ENCODE measurements around the gene CLRN1.

CLRN1 gene

DNA sequence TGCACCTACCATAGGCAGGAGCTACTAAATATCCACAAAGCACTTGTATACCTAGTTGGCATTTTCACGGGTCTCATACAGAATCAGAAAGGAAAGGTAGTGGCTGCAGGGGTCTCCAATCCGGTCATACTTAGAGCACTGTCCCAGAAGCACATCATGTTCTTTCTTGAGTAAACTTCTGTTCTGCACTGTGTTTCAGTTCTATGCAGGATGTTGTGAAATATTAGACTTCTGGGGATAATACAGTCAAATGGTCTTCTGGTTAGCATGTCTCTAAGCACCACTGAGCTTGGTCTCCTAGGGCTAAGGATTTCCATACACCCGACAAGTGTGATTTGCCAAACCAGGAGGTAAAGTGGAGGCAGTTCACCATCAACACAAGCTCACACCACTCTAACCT is 95.2 kb downstream of the CLRN1 start:
- DNase-seq (ENCODE audit: low spot score) = no peak
- TF ChIP-seq, protein P1, sequence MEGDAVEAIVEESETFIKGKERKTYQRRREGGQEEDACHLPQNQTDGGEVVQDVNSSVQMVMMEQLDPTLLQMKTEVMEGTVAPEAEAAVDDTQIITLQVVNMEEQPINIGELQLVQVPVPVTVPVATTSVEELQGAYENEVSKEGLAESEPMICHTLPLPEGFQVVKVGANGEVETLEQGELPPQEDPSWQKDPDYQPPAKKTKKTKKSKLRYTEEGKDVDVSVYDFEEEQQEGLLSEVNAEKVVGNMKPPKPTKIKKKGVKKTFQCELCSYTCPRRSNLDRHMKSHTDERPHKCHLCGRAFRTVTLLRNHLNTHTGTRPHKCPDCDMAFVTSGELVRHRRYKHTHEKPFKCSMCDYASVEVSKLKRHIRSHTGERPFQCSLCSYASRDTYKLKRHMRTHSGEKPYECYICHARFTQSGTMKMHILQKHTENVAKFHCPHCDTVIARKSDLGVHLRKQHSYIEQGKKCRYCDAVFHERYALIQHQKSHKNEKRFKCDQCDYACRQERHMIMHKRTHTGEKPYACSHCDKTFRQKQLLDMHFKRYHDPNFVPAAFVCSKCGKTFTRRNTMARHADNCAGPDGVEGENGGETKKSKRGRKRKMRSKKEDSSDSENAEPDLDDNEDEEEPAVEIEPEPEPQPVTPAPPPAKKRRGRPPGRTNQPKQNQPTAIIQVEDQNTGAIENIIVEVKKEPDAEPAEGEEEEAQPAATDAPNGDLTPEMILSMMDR (IDR thresholded peaks at IDR 0.05; ENCODE audit: extremely low read depth, insufficient read depth, missing control alignments) = no peak
- in situ Hi-C loops (cut with MboI; ENCODE audit: low pct_unique_long_range_greater_than_20kb, low sequenced_read_pairs, unreplicated experiment) = no loop called here

DNA sequence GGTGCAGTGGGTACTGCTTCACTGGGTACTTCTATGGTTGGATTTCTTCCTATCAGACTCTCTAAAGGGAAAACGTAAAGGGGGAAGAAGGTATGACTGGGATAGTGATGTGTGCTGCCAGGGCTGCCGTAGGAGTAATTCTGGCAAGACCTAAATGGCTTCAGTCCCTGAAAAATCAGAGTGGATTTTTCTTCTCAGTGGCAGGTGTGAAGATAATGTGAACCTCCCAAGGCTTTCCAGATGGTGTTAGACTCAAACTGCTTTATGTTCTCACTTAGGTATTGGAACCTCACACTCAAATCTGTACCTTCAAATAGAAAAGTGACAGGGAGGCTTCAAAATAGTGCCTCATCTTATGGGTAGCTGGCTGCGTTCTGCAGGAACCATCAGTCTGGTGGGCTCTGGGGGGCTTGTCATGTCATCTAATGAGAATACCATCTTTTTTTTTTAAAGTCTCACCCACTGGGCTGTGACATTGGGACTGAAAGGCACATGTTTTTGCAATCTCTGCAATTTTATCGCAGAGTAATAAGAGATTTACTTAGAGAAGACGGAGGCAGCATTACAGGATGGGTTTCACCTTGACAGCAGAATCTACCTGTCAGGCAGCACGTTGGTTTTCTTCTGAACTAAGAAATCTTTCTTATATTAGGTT is 95.8 kb downstream of the CLRN1 start:
- TF ChIP-seq, protein P1 (IDR thresholded peaks at IDR 0.05; ENCODE audit: extremely low read depth, insufficient read depth, missing control alignments) = no peak
- no peak for DNase-seq (ENCODE audit: low spot score)
- in situ Hi-C loops (cut with MboI; ENCODE audit: low pct_unique_long_range_greater_than_20kb, low sequenced_read_pairs, unreplicated experiment) = no loop called here
